ENCODE data around the gene MADCAM1. TPM values are rescaled to one million over a fixed set of nuclear protein-coding genes. Genes with fewer than 3 reads are reported as not detected.

The MADCAM1 gene
- total RNA-seq, 1 donor from 2014 or later = 1.7 TPM

DNA sequence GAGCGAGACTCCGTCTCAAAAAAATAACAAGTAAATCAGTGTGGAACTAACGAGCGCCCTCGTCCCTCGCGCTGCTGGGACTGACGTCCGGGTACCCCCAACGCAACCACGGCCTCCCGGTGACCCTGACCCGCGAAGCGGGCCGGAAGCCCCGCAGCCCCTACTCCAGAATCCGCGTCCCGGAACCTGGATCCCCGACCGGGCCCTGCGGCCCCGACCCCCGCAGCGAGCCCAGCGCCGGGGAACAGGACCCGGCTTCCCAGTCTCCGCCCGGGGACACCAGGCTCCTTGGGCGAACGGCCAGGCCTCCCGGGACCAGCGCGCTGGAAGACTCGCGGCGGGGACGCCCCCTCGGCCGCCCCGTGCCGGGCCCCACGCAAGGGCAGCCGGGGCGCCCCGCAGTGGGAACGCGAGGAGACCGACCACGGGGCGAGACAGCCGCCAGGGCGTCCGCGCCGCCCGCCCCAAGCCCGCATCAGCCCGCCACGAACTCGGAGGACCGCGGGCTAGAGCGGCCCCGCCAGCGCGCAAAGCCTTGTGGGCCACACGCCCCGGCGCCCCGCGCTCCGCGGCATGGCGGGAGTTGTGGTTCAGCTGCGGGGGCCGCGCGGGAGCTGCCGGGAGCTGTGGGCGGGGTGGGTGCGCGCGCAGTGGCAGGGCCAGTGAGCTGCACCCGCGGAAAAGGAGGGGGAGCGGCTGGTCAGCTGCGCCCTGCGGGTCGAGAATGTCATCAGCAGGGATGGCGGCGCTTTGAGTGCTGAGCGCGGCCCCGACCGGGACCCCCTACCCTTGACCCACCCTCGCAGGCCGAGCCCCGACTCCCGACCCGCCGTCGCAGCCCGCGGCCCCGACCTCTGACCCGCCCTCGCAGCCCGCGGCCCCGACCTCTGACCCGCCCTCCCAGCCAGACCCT, 7.5 kb upstream of the MADCAM1 start:
- DNase-seq (ENCODE audit: low spot score) = peak; percentile 99

DNA sequence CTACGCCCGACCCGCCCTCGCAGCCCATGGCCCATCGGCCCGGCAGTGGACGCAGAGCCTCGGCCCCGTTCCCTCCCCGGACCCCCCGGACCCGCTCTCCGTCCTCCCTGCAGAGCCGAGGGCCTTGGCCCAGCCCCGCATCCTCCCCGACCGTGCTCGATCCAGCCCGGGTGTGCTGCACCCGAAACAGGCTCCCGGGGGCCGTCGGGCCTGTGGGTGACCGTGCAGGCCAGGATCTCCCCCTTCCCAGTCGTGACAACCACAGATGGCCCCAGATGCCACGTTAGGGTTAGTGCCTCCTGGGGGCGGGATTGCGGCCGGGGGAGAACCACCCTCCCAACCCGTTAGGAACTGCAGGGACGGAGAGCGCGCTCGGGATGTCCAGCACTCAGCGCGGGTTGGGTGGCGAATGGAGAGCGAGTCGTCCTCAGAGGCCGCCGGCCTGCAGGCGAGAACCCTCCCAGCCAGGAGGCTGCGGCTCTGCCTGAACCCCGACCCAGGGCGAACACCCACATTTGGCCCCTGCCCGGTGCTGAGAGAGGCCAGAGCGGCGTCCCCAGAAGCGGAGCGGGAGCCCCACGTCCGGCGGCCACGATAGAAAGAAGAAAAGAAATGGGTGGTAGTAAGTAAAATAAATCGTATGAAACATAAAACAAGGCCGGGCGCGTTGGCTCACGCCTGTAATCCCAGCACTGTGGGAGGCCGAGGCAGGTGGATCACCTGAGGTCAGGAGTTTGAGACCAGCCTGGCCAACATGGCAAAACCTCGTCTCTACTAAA, 6.7 kb upstream of the MADCAM1 start:
- DNase-seq (ENCODE audit: low spot score) = no peak

DNA sequence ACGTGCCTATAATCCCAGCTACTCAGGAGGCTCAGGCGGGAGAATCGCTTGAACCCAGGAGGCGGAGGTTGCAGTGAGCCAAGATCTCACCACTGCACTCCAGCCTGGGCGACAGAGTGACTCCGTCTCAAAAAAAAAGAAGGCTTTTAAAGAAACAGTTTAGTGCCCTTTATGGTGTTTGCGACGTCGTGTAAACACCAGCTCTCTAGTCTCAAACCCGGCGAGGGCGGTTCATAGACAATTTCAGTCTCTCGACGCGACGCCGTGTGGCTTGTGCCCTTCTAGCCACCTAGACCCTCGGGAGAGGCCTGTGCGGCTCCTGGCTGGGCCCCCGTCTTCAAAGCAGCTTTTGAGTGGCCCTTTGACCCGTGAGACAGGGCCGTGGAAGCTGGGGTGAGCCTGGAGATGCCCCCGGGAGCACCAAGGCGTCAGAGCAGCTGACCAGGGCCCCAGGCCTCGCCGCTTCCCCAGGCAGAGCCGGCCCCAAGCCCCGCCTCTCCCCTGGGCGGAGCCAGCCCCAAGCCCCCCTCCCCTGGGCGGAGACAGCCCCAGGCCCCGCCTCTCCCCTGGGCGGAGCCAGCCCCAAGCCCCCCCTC, 5.0 kb upstream of the MADCAM1 start:
- DNase-seq (ENCODE audit: low spot score) = no peak

DNA sequence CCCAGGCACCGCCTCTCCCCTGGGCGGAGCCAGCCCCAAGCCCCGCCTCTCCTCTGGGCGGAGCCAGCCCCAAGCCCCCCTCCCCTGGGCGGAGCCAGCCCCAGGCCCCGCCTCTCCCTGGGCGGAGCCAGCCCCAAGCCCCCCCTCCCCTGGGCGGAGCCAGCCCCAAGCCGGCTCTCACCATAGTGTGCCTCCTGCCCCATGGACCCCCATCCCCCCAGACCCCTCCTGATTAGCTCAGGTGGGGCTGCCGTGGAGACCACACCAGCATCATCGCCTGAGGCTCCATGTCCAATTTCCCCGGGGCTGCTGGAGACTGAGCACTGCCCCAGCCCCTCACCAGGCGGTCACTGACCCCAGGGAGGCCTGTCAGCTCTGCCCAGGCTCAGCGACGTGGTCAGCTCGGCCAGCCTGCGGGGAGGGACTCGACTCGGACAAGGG, 4.2 kb upstream of the MADCAM1 start:
- DNase-seq (ENCODE audit: low spot score) = no peak

DNA sequence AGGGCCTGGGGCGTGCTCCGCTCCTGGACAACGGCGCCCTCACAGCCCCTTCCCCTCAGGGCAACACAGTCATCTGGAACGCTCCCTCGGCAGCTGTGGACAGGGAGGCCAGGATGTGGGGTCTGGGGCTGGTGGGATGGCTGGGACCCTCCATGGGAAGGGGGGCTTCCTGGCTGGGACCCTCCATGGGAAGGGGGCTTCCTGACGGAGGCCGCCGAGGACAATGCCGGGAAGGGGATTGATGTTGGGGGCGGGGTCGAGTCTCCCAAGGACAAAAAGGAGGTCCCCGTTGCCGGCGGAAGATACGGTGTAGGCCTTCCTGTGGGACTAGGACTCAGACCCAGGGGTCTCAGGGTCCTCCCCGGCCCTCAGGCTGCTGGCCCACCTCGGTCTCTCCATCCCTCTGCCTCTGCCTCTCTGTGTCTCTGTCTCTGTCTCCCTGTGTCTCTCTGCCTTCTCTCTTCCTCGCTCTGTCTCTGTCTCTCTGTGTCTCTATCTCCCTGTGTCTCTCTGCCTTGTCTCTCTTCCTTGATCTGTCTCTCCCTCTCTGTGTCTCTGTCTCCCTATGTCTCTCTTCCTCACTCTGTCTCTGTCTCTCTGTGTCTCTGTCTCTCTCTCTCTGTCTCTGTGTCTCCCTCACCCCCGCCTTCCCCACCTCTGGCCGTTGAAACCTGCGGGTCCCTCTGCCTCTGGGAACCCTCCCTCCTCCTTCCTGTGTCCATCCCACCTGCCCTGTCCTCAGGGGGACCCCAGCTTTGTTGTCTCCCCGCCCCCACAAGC, 2.7 kb upstream of the MADCAM1 start:
- no peak for DNase-seq (ENCODE audit: low spot score)

DNA sequence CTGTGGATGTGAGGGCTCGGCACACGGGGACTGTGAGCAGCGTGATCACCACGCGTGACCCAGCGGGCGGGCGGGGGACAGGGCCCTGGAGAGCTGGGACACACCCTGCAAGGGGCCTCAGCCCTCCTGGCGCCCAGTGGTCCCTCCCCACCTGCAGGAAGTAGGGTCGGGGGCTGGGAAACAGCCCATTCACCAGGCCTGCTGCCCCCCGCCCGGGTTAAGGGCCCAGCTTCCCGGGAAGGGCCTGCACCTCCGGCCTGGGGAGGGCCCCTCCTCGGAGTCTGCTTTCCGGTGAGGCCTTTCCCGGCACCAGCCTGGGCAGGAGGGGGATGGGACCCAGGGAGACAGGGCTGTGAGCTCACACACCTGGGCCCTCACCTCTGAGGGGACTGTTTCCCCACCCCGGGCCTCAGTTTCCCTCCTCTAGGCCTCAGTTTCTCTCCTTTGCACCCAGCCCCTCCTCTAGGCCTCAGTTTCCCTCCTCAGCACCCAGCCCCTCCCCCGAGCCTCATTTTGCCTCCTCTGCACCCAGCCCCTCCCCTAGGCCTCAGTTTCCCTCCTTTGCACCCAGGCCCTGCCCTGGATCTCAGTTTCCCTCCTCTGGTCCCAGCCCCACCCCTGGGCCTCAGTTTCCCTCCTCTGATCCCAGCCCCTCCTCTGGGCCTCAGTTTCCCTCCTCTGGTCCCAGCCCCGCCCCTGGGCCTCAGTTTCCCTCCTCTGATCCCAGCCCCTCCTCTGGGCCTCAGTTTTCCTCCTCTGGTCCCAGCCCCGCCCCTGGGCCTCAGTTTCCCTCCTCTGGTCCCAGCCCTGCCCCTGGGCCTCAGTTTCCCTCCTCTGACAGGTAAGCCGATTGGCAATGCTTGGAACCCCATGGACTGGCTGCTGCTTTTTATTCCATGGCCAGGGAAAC, 1.9 kb upstream of the MADCAM1 start:
- DNase-seq (ENCODE audit: low spot score) = no peak

DNA sequence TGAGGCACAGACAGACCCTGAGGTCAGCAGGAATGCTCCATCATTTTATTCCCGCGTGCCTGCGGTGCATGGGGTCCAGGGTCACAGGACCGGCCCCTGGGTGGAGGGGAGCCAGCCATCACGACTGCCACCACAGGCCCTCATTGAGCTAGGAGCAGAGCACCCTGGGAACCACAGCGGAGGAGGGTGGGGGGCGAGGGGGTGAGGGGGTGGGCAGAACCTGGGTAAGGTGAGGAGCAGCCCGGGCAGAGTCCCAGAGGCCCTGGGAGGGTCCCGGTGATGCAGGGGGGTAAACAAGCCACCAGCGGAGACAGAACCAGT, 1.2 kb upstream of the MADCAM1 start:
- no peak for DNase-seq (ENCODE audit: low spot score)

DNA sequence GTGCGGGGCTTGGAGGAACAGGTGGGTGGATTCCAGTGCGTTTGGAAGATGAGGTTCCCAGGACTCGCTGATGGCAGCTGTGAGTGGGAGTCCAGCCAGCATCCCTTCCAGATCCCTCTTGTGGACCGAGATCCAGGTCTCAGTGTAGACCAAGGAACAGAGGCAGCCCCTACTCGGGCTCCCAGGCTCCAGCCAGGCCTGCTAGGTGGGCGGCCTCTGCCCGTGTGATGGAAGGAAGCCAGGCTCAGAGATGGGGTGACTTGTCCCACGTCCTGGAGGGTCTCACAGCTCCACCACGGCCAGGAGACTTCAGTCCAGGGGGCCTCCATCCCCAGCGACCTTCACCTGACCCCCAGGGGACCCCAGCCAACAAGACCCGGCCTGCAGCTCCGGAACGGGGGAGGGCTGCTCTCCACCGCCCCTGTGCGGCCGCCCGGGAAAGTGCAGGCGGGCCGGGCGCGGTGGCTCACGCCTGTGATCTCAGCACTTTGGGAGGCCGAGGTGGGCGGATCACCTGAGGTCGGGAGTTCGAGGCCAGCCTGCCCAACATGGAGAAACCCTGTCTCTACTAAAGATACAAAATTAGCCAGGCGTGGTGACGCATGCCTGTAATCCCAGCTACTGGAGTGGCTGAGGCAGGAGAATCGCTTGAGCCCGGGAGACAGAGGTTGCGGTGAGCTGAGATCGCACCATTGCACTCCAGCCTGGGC, 729 bp upstream of the MADCAM1 start:
- no peak for DNase-seq (ENCODE audit: low spot score)

DNA sequence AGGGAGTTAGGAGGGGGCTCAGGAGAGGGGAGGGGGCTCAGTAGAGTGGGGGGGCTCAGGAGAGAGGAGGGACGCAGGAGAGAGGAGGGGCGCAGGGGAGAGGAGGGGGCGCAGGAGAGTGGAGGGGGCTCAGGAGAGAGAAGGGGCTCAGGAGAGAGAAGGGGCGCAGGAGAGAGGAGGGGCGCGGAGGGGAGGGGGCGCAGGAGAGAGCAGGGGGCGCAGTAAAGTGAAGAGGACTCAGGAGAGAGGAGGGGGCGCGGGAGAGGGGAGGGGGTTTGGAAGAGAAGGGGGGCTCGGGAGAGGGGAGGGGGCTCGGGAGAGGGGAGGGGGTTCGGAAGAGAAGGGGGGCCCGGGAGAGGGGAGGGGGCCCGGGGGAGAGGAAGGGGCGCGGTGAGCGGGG, 700 bp downstream of the MADCAM1 start:
- no peak for DNase-seq (ENCODE audit: low spot score)

DNA sequence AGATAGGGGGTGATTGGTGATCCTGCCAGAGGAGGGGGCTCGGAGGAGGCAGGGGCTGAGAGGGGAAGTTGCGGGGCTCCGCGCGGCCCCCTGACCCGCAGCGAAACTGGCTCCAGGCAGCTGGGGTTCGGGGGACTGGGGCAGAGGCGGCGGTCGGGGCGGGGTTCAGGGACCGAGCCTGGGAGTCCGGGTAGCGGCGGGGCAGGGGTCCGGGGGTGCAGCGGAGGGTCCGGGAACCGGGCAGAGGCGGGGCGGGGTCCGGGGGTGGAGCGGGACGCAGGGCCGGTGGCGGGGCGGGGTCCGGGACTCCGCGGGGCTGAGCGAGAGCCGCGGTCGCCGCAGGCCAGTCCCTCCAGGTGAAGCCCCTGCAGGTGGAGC, 1.2 kb downstream of the MADCAM1 start:
- no peak for DNase-seq (ENCODE audit: low spot score)

DNA sequence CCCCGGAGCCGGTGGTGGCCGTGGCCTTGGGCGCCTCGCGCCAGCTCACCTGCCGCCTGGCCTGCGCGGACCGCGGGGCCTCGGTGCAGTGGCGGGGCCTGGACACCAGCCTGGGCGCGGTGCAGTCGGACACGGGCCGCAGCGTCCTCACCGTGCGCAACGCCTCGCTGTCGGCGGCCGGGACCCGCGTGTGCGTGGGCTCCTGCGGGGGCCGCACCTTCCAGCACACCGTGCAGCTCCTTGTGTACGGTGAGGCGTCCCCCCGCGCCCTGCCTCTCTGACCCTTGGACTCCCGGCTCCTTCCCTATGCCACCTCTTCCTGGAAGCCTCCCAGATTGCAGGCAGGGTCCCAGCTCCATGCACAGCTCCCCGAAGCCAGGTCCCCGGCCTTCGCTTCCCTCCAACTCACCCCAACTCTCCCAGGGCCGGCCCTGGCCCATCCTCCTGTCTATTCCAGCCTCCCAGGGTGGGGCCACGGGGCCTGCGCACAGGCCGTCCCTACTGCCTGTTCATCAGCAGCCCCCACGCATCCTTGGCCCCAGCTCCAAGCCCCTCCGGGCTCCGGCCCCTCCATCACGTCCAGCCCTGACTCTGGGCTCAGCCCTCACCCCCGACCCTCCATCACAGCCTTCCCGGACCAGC, 1.7 kb downstream of the MADCAM1 start:
- no peak for DNase-seq (ENCODE audit: low spot score)

DNA sequence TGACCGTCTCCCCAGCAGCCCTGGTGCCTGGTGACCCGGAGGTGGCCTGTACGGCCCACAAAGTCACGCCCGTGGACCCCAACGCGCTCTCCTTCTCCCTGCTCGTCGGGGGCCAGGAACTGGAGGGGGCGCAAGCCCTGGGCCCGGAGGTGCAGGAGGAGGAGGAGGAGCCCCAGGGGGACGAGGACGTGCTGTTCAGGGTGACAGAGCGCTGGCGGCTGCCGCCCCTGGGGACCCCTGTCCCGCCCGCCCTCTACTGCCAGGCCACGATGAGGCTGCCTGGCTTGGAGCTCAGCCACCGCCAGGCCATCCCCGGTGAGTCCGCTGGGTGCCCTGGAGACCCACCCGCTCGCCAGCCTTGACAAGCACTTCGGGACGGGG, 2.2 kb downstream of the MADCAM1 start:
- DNase-seq (ENCODE audit: low spot score) = no peak

DNA sequence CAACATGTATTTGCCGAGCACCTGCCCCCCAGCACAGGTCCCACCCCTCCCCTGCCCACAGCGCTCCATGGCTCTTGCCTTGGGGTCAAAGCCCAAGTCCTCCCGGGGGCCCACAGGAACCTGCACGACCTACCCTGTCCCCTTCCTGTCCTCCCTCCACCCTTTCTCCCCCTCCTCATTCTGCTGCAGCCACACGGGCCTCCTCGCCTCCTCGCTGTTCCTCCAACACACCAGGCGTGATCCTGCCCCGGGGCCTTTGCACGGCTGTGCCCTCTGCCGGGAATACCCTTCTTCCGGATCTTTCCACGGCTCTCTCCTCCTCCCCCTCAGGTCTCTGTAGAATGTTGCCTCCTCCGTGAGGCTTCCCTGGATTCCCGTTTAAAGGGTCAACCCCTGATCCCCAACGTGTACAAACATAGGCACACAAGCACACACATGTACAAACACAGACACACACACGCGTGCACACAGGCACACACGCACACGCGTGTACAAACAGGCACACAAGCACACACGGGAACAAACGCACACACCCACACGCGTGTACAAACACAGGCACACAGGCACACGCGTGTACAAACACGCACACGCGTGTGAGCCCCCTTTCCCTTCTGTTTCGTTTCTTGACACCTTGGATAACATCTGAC, 2.8 kb downstream of the MADCAM1 start:
- DNase-seq (ENCODE audit: low spot score) = no peak

DNA sequence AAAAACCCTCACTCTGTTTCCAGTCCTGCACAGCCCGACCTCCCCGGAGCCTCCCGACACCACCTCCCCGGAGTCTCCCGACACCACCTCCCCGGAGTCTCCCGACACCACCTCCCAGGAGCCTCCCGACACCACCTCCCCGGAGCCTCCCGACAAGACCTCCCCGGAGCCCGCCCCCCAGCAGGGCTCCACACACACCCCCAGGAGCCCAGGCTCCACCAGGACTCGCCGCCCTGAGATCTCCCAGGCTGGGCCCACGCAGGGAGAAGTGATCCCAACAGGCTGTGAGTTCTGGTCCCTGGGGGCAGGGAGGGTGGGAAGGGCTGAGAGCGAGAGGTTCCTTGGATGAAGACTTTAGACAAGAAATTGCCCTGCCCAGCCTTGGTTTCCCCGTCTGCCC, 5.4 kb downstream of the MADCAM1 start:
- DNase-seq (ENCODE audit: low spot score) = no peak

DNA sequence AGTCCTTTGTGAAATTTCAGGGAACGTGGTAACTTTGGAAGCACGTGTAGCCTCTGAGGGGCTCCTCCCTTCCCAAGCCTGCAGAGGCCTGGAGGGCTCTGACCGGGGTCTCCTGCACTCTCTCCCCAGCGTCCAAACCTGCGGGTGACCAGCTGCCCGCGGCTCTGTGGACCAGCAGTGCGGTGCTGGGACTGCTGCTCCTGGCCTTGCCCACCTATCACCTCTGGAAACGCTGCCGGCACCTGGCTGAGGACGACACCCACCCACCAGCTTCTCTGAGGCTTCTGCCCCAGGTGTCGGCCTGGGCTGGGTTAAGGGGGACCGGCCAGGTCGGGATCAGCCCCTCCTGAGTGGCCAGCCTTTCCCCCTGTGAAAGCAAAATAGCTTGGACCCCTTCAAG, 8.3 kb downstream of the MADCAM1 start:
- no peak for DNase-seq (ENCODE audit: low spot score)

DNA sequence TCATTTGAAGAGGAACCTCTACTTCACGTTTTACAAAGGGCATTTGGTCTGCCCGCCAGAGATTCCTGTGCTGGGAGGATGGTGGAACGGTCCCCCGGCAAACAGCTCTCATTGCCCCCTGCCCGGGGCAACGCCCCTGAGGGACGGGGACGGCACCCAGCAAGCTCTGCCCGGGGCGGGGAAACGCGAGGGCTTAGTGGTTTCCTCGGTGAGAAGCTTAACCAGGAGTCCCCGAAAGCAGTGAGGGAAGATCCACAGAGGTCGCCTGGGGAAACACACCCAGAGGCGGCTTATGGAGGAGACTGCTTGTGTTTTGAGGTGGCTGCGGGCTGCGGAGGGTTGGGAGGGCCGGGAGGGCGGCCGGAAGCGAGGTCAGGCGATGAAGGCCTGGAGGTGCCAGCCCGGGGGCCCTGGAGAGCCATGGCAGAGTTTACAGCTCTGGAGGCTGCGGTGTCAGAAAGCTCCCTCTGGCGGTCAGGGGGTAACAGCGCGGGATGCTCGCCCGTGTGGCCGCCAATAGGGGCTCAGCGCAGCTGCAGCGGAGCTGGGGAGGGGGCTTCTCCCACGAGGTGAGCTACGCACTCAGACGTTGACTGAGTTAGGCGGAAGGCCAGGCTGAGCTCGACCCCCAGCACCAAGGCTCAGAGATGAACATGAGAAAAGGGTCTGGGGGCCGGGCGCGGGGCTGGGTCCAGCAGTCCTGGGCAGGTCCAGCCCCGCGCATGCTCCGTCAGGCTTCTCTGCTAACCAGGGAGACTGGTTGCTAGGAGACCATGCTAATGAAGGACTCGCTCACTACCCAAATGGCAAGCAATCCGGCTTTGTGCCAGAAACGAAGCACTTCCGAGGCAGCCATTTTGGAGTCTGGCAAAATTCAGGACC, 10.4 kb downstream of the MADCAM1 start:
- DNase-seq (ENCODE audit: low spot score) = peak; percentile 98

DNA sequence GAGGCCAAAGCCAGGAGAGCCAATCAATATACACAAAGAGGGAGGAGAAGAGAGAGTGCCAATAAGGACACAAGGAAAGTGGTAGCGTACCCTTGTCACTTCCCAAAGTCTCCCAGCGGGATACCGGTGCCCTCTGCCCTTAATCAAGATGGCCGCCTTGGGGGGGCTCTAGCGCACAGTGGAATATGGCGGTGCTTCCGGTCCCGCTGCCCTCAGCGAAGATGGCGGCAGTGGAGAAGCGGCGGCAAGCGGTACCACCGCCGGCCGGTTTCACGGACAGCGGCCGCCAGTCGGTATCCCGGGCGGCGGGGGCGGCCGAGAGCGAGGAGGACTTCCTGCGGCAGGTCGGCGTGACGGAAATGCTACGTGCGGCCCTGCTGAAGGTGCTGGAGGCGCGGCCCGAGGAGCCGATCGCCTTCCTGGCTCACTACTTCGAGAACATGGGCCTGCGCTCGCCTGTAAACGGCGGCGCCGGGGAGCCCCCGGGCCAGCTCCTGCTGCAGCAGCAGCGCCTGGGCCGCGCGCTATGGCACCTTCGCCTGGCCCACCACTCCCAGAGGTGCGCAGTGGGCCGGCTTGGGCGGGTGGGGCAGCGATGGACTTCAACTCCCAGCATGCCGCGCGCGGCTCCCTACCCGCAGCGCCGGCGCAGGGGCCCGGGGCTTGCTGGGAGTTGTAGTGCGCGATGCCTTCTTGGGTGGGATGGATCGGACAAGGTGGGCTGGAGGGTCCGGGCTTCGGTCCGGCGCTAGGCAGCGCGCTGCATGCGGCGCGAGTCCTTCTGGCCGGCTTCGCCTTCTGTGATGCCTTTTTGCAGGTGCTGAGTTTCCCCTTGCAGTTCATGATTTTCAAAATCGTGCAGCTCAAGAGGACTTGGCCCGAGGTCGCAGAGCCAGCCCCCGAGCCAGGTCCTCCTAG, 11.3 kb downstream of the MADCAM1 start, which contains the start of gene TPGS1:
TPGS1 (plus strand) TSS at position 212 of the 918 bp plus-strand sequence; CDS start at position 222, 10 bp downstream.
- DNase-seq (ENCODE audit: low spot score) = peak; percentile 94

Data from mesenteric fat pad (tissue), 1 donor.